H1 (cell line): Measurements from ENCODE around the gene RNF130. TPM values are rescaled to one million over a fixed set of nuclear protein-coding genes. Genes with fewer than 3 reads are reported as not detected.

Experiments used
- CTCF ChIA-PET: fragments of 300-600 bp; sonication (Branson Sonifier 250); formaldehyde crosslinking; loops from one replicate; lab custom pipeline; 2021; ENCODE audit not compliant: partially characterized antibody; lab: Charles Lee
- POLR2A ChIA-PET: fragments of 300-600 bp; sonication (Branson Sonifier 250); formaldehyde crosslinking; loops from one replicate; lab custom pipeline; 2021; ENCODE audit warnings: inconsistent platforms; ENCODE audit not compliant: partially characterized antibody; lab: Charles Lee
- DNase-seq, 2 experiments: peaks; one replicate each; pipeline versions ENCODE4 v3.0.0 to v3.0.0-alpha.2; 2010 to 2022; ENCODE audit warnings: low spot score in 2 of 2, low read depth in 1 of 2, mixed read lengths in 1 of 2
- FAIRE-seq: peaks from 2 replicates; lab custom pipeline; 2011; peaks lifted over from hg19 to GRCh38; lab: Jason Lieb, UNC
- H2AFZ ChIP-seq: 2 replicates; pipeline ENCODE4 v1.8.1; 2012; ENCODE audit warnings: low read length, inconsistent platforms
- H2AK5ac ChIP-seq: 2 replicates; pipeline ENCODE4 v1.6.1; 2013; ENCODE audit warnings: low read depth, low read length
- H2BK120ac ChIP-seq: replicated peaks from 2 replicates; pipeline ENCODE3; 2013; ENCODE audit warnings: low read depth, low read length, inconsistent platforms
- H2BK12ac ChIP-seq: 2 replicates; pipeline ENCODE4 v1.6.1; 2013; ENCODE audit warnings: low read depth, low read length
- H2BK15ac ChIP-seq: 2 replicates; pipeline ENCODE4 v1.6.1; 2013; ENCODE audit warnings: low read length
- H2BK20ac ChIP-seq: 2 replicates; pipeline ENCODE4 v1.6.1; 2013; ENCODE audit warnings: low read length
- H2BK5ac ChIP-seq: 2 replicates; pipeline ENCODE4 v1.6.1; 2013; ENCODE audit warnings: low read depth, low read length
- H3K14ac ChIP-seq: 2 replicates; pipeline ENCODE4 v1.6.1; 2013; ENCODE audit warnings: inconsistent platforms; ENCODE audit not compliant: insufficient read length
- H3K18ac ChIP-seq: 2 replicates; pipeline ENCODE4 v1.6.1; 2013; ENCODE audit warnings: low read length; ENCODE audit errors: extremely low read depth
- H3K23ac ChIP-seq: 2 replicates; pipeline ENCODE4 v1.6.1; 2013; ENCODE audit warnings: inconsistent platforms; ENCODE audit not compliant: insufficient read length
- H3K23me2 ChIP-seq: 2 replicates; pipeline ENCODE4 v1.6.1; 2013; ENCODE audit warnings: low read depth, low read length
- H3K27ac ChIP-seq: 2 replicates; pipeline ENCODE4 v1.6.1; 2011; ENCODE audit warnings: low read depth, low read length, inconsistent platforms
- H3K27me3 ChIP-seq, 4 experiments: replicated peaks in 1 of 4; 1 replicate in 1 of 4; 2 replicates in 3 of 4; pipeline versions ENCODE4 v1.6.1 to v1.8.1; 2011 to 2013; ENCODE audit warnings: low read length in 3 of 4, mild to moderate bottlenecking in 3 of 4, inconsistent platforms in 2 of 4, mixed read lengths in 2 of 4, moderate library complexity in 1 of 4; ENCODE audit not compliant: control insufficient read depth in 3 of 4, insufficient read depth in 3 of 4; ENCODE audit errors: extremely low read depth in 1 of 4
- H3K36me3 ChIP-seq, 4 experiments: 2 replicates each; pipeline versions ENCODE4 v1.6.1 to v1.8.1; 2011 to 2013; ENCODE audit warnings: mild to moderate bottlenecking in 4 of 4, low read length in 3 of 4, moderate library complexity in 2 of 4, control low read depth in 1 of 4, inconsistent platforms in 1 of 4; ENCODE audit not compliant: insufficient read depth in 4 of 4, control insufficient read depth in 2 of 4
- H3K4ac ChIP-seq: replicated peaks from 2 replicates; pipeline ENCODE3; 2013; ENCODE audit warnings: low read length, low read depth, mixed read lengths, inconsistent platforms; ENCODE audit not compliant: insufficient read length
- H3K4me1 ChIP-seq, 4 experiments: replicated peaks in 1 of 4; 1 replicate in 1 of 4; 2 replicates in 3 of 4; pipeline versions ENCODE4 v1.6.1 to v1.8.1; 2011 to 2013; ENCODE audit warnings: low read length in 3 of 4, inconsistent platforms in 2 of 4, mixed read lengths in 1 of 4; ENCODE audit not compliant: insufficient read depth in 4 of 4, control insufficient read depth in 3 of 4
- H3K4me2 ChIP-seq, 2 experiments: 2 replicates each; pipeline versions ENCODE4 v1.6.1 to v1.8.1; 2011 to 2013; ENCODE audit warnings: low read depth in 2 of 2, low read length in 2 of 2, control low read depth in 1 of 2, inconsistent platforms in 1 of 2, mild to moderate bottlenecking in 1 of 2; ENCODE audit not compliant: insufficient read depth in 1 of 2
- H3K4me3 ChIP-seq, 4 experiments: fragments of 200-600, 300-600 bp in 1 of 4; sonication (generic), shearing (Covaris generic), sonication (Bioruptor Twin) in 1 of 4; 2 replicates each; pipeline versions ENCODE4 v1.5.1 to v1.8.1; 2011 to 2016; ENCODE audit warnings: low read length in 4 of 4, low read depth in 3 of 4, control low read depth in 2 of 4, inconsistent platforms in 2 of 4, mild to moderate bottlenecking in 2 of 4, mixed read lengths in 1 of 4, moderate library complexity in 1 of 4; ENCODE audit not compliant: insufficient read depth in 2 of 4; ENCODE audit errors: extremely low read depth in 1 of 4
- H3K56ac ChIP-seq: replicated peaks from 2 replicates; pipeline ENCODE3; 2013; ENCODE audit warnings: low read depth, mild to moderate bottlenecking, mixed read lengths, low read length, inconsistent platforms; ENCODE audit not compliant: insufficient read length
- H3K79me1 ChIP-seq: 2 replicates; pipeline ENCODE4 v1.6.1; 2013; ENCODE audit warnings: low read depth, low read length, control low read depth
- H3K79me2 ChIP-seq, 2 experiments: 2 replicates each; pipeline versions ENCODE4 v1.6.1 to v1.8.1; 2012 to 2013; ENCODE audit warnings: low read length in 2 of 2, mild to moderate bottlenecking in 2 of 2, inconsistent platforms in 1 of 2; ENCODE audit not compliant: insufficient read depth in 2 of 2, control insufficient read depth in 1 of 2
- H3K9ac ChIP-seq, 4 experiments: replicated peaks in 1 of 4; 1 replicate in 1 of 4; 2 replicates in 3 of 4; pipeline versions ENCODE4 v1.6.1 to v1.8.1; 2011 to 2013; ENCODE audit warnings: low read depth in 3 of 4, low read length in 3 of 4, control low read depth in 2 of 4, mild to moderate bottlenecking in 2 of 4, moderate library complexity in 2 of 4, inconsistent platforms in 1 of 4; ENCODE audit errors: extremely low read depth in 1 of 4
- H3K9me3 ChIP-seq, 2 experiments: 2 replicates each; pipeline versions ENCODE4 v1.6.1 to v1.8.1; 2012 to 2013; ENCODE audit warnings: mild to moderate bottlenecking in 2 of 2, moderate library complexity in 2 of 2, control low read depth in 1 of 2, inconsistent platforms in 1 of 2, low read depth in 1 of 2, low read length in 1 of 2, mixed read lengths in 1 of 2; ENCODE audit not compliant: insufficient read depth in 2 of 2
- H4K20me1 ChIP-seq, 2 experiments: replicated peaks in 1 of 2; 2 replicates each; pipeline versions ENCODE3 to v1.8.1; 2011 to 2013; ENCODE audit warnings: inconsistent platforms in 2 of 2, low read length in 2 of 2, mild to moderate bottlenecking in 1 of 2; ENCODE audit not compliant: insufficient read depth in 2 of 2, control insufficient read depth in 1 of 2
- H4K5ac ChIP-seq: 2 replicates; pipeline ENCODE4 v1.6.1; 2013; ENCODE audit warnings: low read length, low read depth, mixed read lengths, inconsistent platforms; ENCODE audit not compliant: insufficient read length
- H4K8ac ChIP-seq: 2 replicates; pipeline ENCODE4 v1.8.0; 2013; ENCODE audit warnings: mild to moderate bottlenecking, moderate library complexity, low read length, inconsistent platforms; ENCODE audit not compliant: insufficient read depth; ENCODE audit errors: extremely low read depth
- H4K91ac ChIP-seq: replicated peaks from 2 replicates; pipeline ENCODE3; 2013; ENCODE audit warnings: low read length, mixed read lengths, inconsistent platforms; ENCODE audit not compliant: insufficient read length
- BACH1 ChIP-seq: IDR thresholded peaks from 2 replicates; pipeline ENCODE4 v1.6.1; 2012; ENCODE audit warnings: low read length, improper control_type of control experiment
- BCL11A ChIP-seq, 2 experiments: IDR thresholded peaks; one replicate each; pipeline ENCODE4 v1.6.1; 2011; ENCODE audit warnings: low read depth in 2 of 2, low read length in 2 of 2, mild to moderate bottlenecking in 2 of 2
- FOSL1 ChIP-seq: IDR thresholded peaks from 2 replicates; pipeline ENCODE4 v1.6.1; 2011; ENCODE audit warnings: mild to moderate bottlenecking, low read depth, low read length, moderate library complexity; ENCODE audit not compliant: insufficient read depth
- KDM5A ChIP-seq: fragments of 200-600 bp; IDR thresholded peaks from 2 replicates; pipeline ENCODE4 v1.7.1; 2012; ENCODE audit warnings: mild to moderate bottlenecking, low read length, inconsistent platforms, mixed read lengths
- MAFK ChIP-seq: IDR thresholded peaks from 2 replicates; pipeline ENCODE4 v1.6.1; 2012; ENCODE audit warnings: low read depth, mild to moderate bottlenecking, improper control_type of control experiment, low read length
- SUZ12 ChIP-seq: fragments of 200-600 bp; sonication (generic); IDR thresholded peaks from 2 replicates; pipeline ENCODE4 v1.6.1; 2012; ENCODE audit warnings: mild to moderate bottlenecking, inconsistent platforms, low read length, moderate library complexity, mixed read lengths
- WGBS, 2 experiments: shearing (Covaris generic) in 1 of 2; methylation state at CpG; one replicate each; pipeline versions ENCODE4 v1.1.6 to v1.1.7; 2013 to 2015; ENCODE audit warnings: low lambda C conversion rate in 2 of 2, mixed read lengths in 2 of 2, inconsistent platforms in 1 of 2, low coverage in 1 of 2, missing lambda C conversion rate in 1 of 2; ENCODE audit not compliant: insufficient replicate concordance in 2 of 2, insufficient coverage in 1 of 2, insufficient read length in 1 of 2; ENCODE audit errors: extremely low coverage in 1 of 2, missing lambda C conversion rate in 1 of 2; 5-methylcytosine and 5-hydroxymethylcytosine counted together
- polyA plus RNA-seq, 7 experiments: library from polyadenylated mRNA; depleted of rRNA in 3 of 7; stranded (reverse) in 5 of 7; unstranded in 2 of 7; fragments of >200 nt in 5 of 7; fragments of 200-250 nt in 2 of 7; gene quantifications; 1 replicate in 5 of 7; 2 replicates in 1 of 7; 4 replicates in 1 of 7; pipeline versions ENCODE4 v1.2.1 to v1.2.3, GENCODE V29; 2011 to 2013; ENCODE audit warnings: missing spikeins in 2 of 7, mixed read lengths in 2 of 7
- total RNA-seq: library from RNA; stranded (reverse); fragmentation: NEBNext Ultra II Directional; extraction: Animal tissue kit (Norgen Biotek cat#: 25700); gene quantifications from 2 replicates; pipeline ENCODE4 v1.2.1, GENCODE V29; 2021

The RNF130 gene
- total and polyA plus RNA-seq, 2 of the 8 experiments (the other 6 are each of a cell fraction or from before 2014, with no cell fraction given), result 65.1 to 70.0 TPM

- Histone ChIP-seq H3K23me2 (no peaks in the 10 kb centered on the region), H4K8ac (no peak overlapping the region), H3K23ac (no peak overlapping the region), H3K4me3 (no peak overlapping the region), H4K5ac (no peak overlapping the region), H3K27ac (no peak overlapping the region), H3K9me3 (no peaks in the 10 kb centered on the region), H3K27me3 (no peaks in the 10 kb centered on the region), H2AK5ac (no peak overlapping the region), H2BK15ac (no peak overlapping the region), H2BK5ac (no peak overlapping the region), H3K18ac (no peak overlapping the region), H3K4me2 (no peak overlapping the region), H2BK120ac (no peak overlapping the region), H2BK12ac (no peak overlapping the region), H3K9ac (no peak overlapping the region), H4K20me1 (no peaks in the 10 kb centered on the region), H3K79me1 (no peaks in the 10 kb centered on the region; the same call in 1 of the 2 replicates), H2AFZ (no peak overlapping the region), H3K4ac (no peak overlapping the region), H2BK20ac (no peak overlapping the region), H3K4me1 (no peaks in the 10 kb centered on the region), H4K91ac (no peak overlapping the region), H3K14ac (no peak overlapping the region), H3K36me3 (peaks cover 6 to 22% (median 6%) of the 10 kb centered on the region in 4 experiments; a peak in 6 of 8 replicates), H3K79me2 (no peaks in the 10 kb centered on the region), H3K56ac (no peak overlapping the region)
- DNase-seq (no peak), FAIRE-seq (no peak)
- ChIA-PET POLR2A (no interaction called here), CTCF (interaction anchor here (1.4 kb wide), 1 partner anchor 8 kb away, joined by 3 read pairs; no protein-coding TSS in a partner anchor)
- no peak for TF ChIP-seq SUZ12
- no peak for TF ChIP-seq MAFK
- no peak for TF ChIP-seq KDM5A
- TF ChIP-seq BCL11A (IDR thresholded peaks at IDR 0.05; ENCODE audit: low read depth in 2 of 2, low read length in 2 of 2), result no peak
- TF ChIP-seq BACH1, result no peak
- no peak for TF ChIP-seq FOSL1
- WGBS, 2 experiments, result 100% methylated on average over 2 of the region's 2 CpGs; no CpG with 5 or more reads in 1 of the 2 experiments
These were observed 37.0 kb downstream of the RNF130 start for GRCh38 chr5:180034564-180034963.
